Endothelial cell of hepatic sinusoid (primary cell): ENCODE measurements around the gene ADGRF4.

Experiments
- in situ Hi-C: cut with HindIII; loops from 2 replicates; pipeline ENCODE4 v1.10.0; 2017; ENCODE audit warnings: low sequenced_read_pairs

Gene ADGRF4

GRCh38 chr6:47680724-47681123, 17.7 kb upstream of the ADGRF4 start:
- in situ Hi-C loops = no loop called here

- in situ Hi-C loops = no loop called here
Measured at GRCh38 chr6:47681201-47681990, 17.0 kb upstream of the ADGRF4 start.

- in situ Hi-C loops = no loop called here
Measured at GRCh38 chr6:47686411-47686810, 12.0 kb upstream of the ADGRF4 start.

GRCh38 chr6:47687432-47687831, 10.9 kb upstream of the ADGRF4 start:
- in situ Hi-C loops = no loop called here

- in situ Hi-C loops = no loop called here
Measured at GRCh38 chr6:47690214-47690613, 8.2 kb upstream of the ADGRF4 start.

GRCh38 chr6:47690791-47691190, 7.6 kb upstream of the ADGRF4 start:
- in situ Hi-C loops = no loop called here

GRCh38 chr6:47697925-47698324, 455 bp upstream of the ADGRF4 start:
- in situ Hi-C loops = no loop called here

- in situ Hi-C loops = no loop called here
Measured at GRCh38 chr6:47700053-47700452, 1.7 kb downstream of the ADGRF4 start.

GRCh38 chr6:47700596-47700995, 2.2 kb downstream of the ADGRF4 start:
- in situ Hi-C loops = no loop called here

- in situ Hi-C loops = no loop called here
Measured at GRCh38 chr6:47701363-47701762, 3.0 kb downstream of the ADGRF4 start.

- in situ Hi-C loops = no loop called here
Measured at GRCh38 chr6:47709160-47709559, 10.8 kb downstream of the ADGRF4 start.

GRCh38 chr6:47710295-47710694, 11.9 kb downstream of the ADGRF4 start:
- in situ Hi-C loops = no loop called here

GRCh38 chr6:47713200-47713599, 14.8 kb downstream of the ADGRF4 start:
- in situ Hi-C loops = no loop called here

GRCh38 chr6:47714802-47715201, 16.4 kb downstream of the ADGRF4 start:
- in situ Hi-C loops = no loop called here

GRCh38 chr6:47715782-47716181, 17.4 kb downstream of the ADGRF4 start:
- in situ Hi-C loops = no loop called here

- in situ Hi-C loops = no loop called here
Measured at GRCh38 chr6:47716207-47716606, 17.8 kb downstream of the ADGRF4 start.

- in situ Hi-C loops = no loop called here
Measured at GRCh38 chr6:47718571-47718970, 20.2 kb downstream of the ADGRF4 start.

- in situ Hi-C loops = loop anchor here (5.0 kb wide), 1 partner anchor 76 kb away; no protein-coding TSS in a partner anchor
Measured at GRCh38 chr6:47721189-47721588, 22.8 kb downstream of the ADGRF4 start.

- in situ Hi-C loops = loop anchor here (5.0 kb wide), 1 partner anchor 75 kb away; no protein-coding TSS in a partner anchor
Measured at GRCh38 chr6:47722194-47722593, 23.8 kb downstream of the ADGRF4 start.

- in situ Hi-C loops = loop anchor here (5.0 kb wide), 1 partner anchor 73 kb away; no protein-coding TSS in a partner anchor
Measured at GRCh38 chr6:47724300-47724699, 25.9 kb downstream of the ADGRF4 start.

GRCh38 chr6:47727391-47727790, 29.0 kb downstream of the ADGRF4 start:
- in situ Hi-C loops = no loop called here

GRCh38 chr6:47729019-47729418, 30.6 kb downstream of the ADGRF4 start:
- in situ Hi-C loops = no loop called here

- in situ Hi-C loops = no loop called here
Measured at GRCh38 chr6:47729457-47729856, 31.1 kb downstream of the ADGRF4 start.
